SHP77 treated with DMSO at 0.1 percent for 48 hours (cell line): ENCODE results near the gene CHD5.

Experiments used
- DNase-seq: peaks from one replicate; lab custom pipeline; 2025; lab: John Stamatoyannopoulos, UW

Gene CHD5

GRCh38 chr1:6200188-6200809, 20.2 kb upstream of the CHD5 start:
- DNase-seq = peak; percentile 65

GRCh38 chr1:6199298-6200187, 19.4 kb upstream of the CHD5 start, which contains the start of gene RPL22:
Gene RPL22, minus strand, starts transcription at chr1:6199595. Its CDS starts 22 bp downstream, at chr1:6199573.
- DNase-seq = peak; percentile 96

GRCh38 chr1:6198646-6199297, 18.7 kb upstream of the CHD5 start:
- no peak for DNase-seq

GRCh38 chr1:6197746-6198427, 17.8 kb upstream of the CHD5 start:
- no peak for DNase-seq

- DNase-seq = no peak
Observed at GRCh38 chr1:6191968-6192367, 11.8 kb upstream of the CHD5 start.

- DNase-seq = no peak
Observed at GRCh38 chr1:6188466-6188865, 8.3 kb upstream of the CHD5 start.

- DNase-seq = no peak
Observed at GRCh38 chr1:6185635-6186382, 5.7 kb upstream of the CHD5 start.

- DNase-seq = no peak
Observed at GRCh38 chr1:6185151-6185550, 5.0 kb upstream of the CHD5 start.

GRCh38 chr1:6184083-6184783, 4.1 kb upstream of the CHD5 start:
- no peak for DNase-seq

GRCh38 chr1:6183520-6183989, 3.4 kb upstream of the CHD5 start:
- DNase-seq = no peak

- no peak for DNase-seq
Observed at GRCh38 chr1:6181347-6181770, 1.2 kb upstream of the CHD5 start.

- no peak for DNase-seq
Observed at GRCh38 chr1:6180707-6181311, 688 bp upstream of the CHD5 start.

- no peak for DNase-seq
Observed at GRCh38 chr1:6179564-6180175, 451 bp downstream of the CHD5 start.

- no peak for DNase-seq
Observed at GRCh38 chr1:6178751-6179563, 1.2 kb downstream of the CHD5 start.

GRCh38 chr1:6177681-6178380, 2.3 kb downstream of the CHD5 start:
- DNase-seq = no peak

- no peak for DNase-seq
Observed at GRCh38 chr1:6176779-6177178, 3.3 kb downstream of the CHD5 start.

- no peak for DNase-seq
Observed at GRCh38 chr1:6175411-6175828, 4.7 kb downstream of the CHD5 start.
